K562 (cell line): Measurements from ENCODE around the gene MPL. TPM values are rescaled to one million over a fixed set of nuclear protein-coding genes. Genes with fewer than 3 reads are reported as not detected.

Experiments
- ATAC-seq: fragments of 200-7000 bp; cut with Tn5 transposase; 3 replicates; pipeline ENCODE4 v1.9.1; 2020; ENCODE audit warnings: moderate library complexity
- BruUV-seq: library from RNA; stranded (reverse); fragments of 400-500 nt; replicated peaks from 2 replicates; lab custom pipeline; 2021; lab: Mats Ljungman, UMichigan
- CTCF ChIA-PET: fragments of 300-600 bp; formaldehyde crosslinking; extraction: SDS; loops from one replicate; lab custom pipeline; 2021; ENCODE audit warnings: low intra/inter-chr PET ratio; lab: Yijun Ruan, JAX
- POLR2A ChIA-PET: fragments of 300-600, 350-650 bp; sonication (Branson Sonifier 250); formaldehyde crosslinking; extraction: SDS; loops from one replicate; lab custom pipeline; 2021; ENCODE audit warnings: antibody characterized with exemption, inconsistent platforms; lab: Yijun Ruan, JAX
- DNase-seq, 4 experiments: peaks; one replicate each; pipeline versions ENCODE4 v3.0.0 to v3.0.0-alpha.2; 2011 to 2018; ENCODE audit warnings: low spot score in 3 of 4, mixed read lengths in 3 of 4; ENCODE audit errors: extremely low read depth in 1 of 4
- FAIRE-seq: peaks from 2 replicates; lab custom pipeline; 2011; peaks lifted over from hg19 to GRCh38; lab: Jason Lieb, UNC
- H2AFZ ChIP-seq: 2 replicates; pipeline ENCODE4 v1.6.0; 2011; ENCODE audit warnings: low read depth, low read length, control low read depth, inconsistent platforms
- H3K27ac ChIP-seq: fragments of 200-600 bp; 3 replicates; pipeline ENCODE4 v1.8.0; 2011; ENCODE audit warnings: low read depth, mild to moderate bottlenecking, control low read depth, inconsistent platforms, low read length, moderate library complexity, mixed read lengths; ENCODE audit errors: extremely low read depth
- H3K27me3 ChIP-seq, 2 experiments: fragments of 300-600 bp in 1 of 2; 2 replicates in 1 of 2; 3 replicates in 1 of 2; pipeline versions ENCODE4 v1.6.0 to v1.8.0; 2011; ENCODE audit warnings: inconsistent platforms in 2 of 2, low read length in 2 of 2, mild to moderate bottlenecking in 1 of 2, mixed read lengths in 1 of 2, moderate library complexity in 1 of 2; ENCODE audit not compliant: control insufficient read depth in 2 of 2, insufficient read depth in 2 of 2
- H3K36me3 ChIP-seq: fragments of 300-600 bp; 3 replicates; pipeline ENCODE4 v1.8.0; 2011; ENCODE audit warnings: mild to moderate bottlenecking, low read length, inconsistent platforms; ENCODE audit not compliant: control insufficient read depth, insufficient read depth
- H3K4me1 ChIP-seq, 2 experiments: fragments of 200-600 bp in 1 of 2; replicated peaks in 1 of 2; 2 replicates in 1 of 2; 3 replicates in 1 of 2; pipeline versions ENCODE4 v1.5.1 to v1.8.0; 2011; ENCODE audit warnings: inconsistent platforms in 2 of 2, low read length in 2 of 2, mild to moderate bottlenecking in 1 of 2, mixed read lengths in 1 of 2, moderate library complexity in 1 of 2; ENCODE audit not compliant: control insufficient read depth in 2 of 2, insufficient read depth in 2 of 2
- H3K4me2 ChIP-seq: 2 replicates; pipeline ENCODE4 v1.6.1; 2011; ENCODE audit warnings: low read length, control low read depth, inconsistent platforms, mixed read lengths; ENCODE audit not compliant: insufficient read depth
- H3K4me3 ChIP-seq: fragments of 200-600 bp; sonication (generic), shearing (Covaris generic); 2 replicates; pipeline ENCODE4 v1.5.1; 2016; ENCODE audit warnings: control low read depth, inconsistent platforms
- H3K79me2 ChIP-seq: fragments of 200-600 bp; 3 replicates; pipeline ENCODE4 v1.8.0; 2011; ENCODE audit warnings: low read length, inconsistent platforms; ENCODE audit not compliant: control insufficient read depth, insufficient read depth
- H3K9ac ChIP-seq, 2 experiments: 2 replicates each; pipeline versions ENCODE4 v1.6.0 to v1.6.1; 2011; ENCODE audit warnings: low read depth in 2 of 2, low read length in 2 of 2, control low read depth in 1 of 2, inconsistent platforms in 1 of 2, mild to moderate bottlenecking in 1 of 2, mixed read lengths in 1 of 2; ENCODE audit not compliant: insufficient read depth in 1 of 2
- H3K9me1 ChIP-seq: one replicate; pipeline ENCODE4 v1.6.0; 2011; ENCODE audit warnings: inconsistent platforms, mild to moderate bottlenecking, low read length, moderate library complexity; ENCODE audit not compliant: control insufficient read depth, insufficient read depth
- H3K9me3 ChIP-seq: replicated peaks from 2 replicates; pipeline ENCODE4 v1.5.1; 2011; ENCODE audit warnings: low read depth, low read length, inconsistent platforms; ENCODE audit not compliant: control insufficient read depth, insufficient read depth
- H4K20me1 ChIP-seq: replicated peaks from 2 replicates; pipeline ENCODE4 v1.6.1; 2011; ENCODE audit warnings: low read length, inconsistent platforms, mixed read lengths; ENCODE audit not compliant: control insufficient read depth, insufficient read depth
- BRD4 ChIP-seq: fragments of 200-600 bp; sonication (generic); IDR thresholded peaks from 2 replicates; pipeline ENCODE4 v1.6.1; 2017; ENCODE audit warnings: inconsistent platforms
- CLOCK ChIP-seq: fragments of 250-450 bp; sonication (Bioruptor Pico); IDR thresholded peaks from 2 replicates; pipeline ENCODE4 v1.4.0; 2020; ENCODE audit warnings: mild to moderate bottlenecking, moderate library complexity, borderline replicate concordance
- DEAF1 ChIP-seq: fragments of 450-650 bp; formaldehyde crosslinking; IDR thresholded peaks from 2 replicates; pipeline ENCODE4 v1.4.0; 2020; ENCODE audit warnings: mild to moderate bottlenecking, moderate library complexity
- ERF ChIP-seq: fragments of 450-650 bp; formaldehyde crosslinking; IDR thresholded peaks from 2 replicates; pipeline ENCODE4 v1.4.0; 2020; ENCODE audit warnings: mild to moderate bottlenecking, mixed read lengths
- KAT2B ChIP-seq: IDR thresholded peaks from one replicate; pipeline ENCODE4 v1.6.1; 2012; ENCODE audit warnings: low read depth, mild to moderate bottlenecking, control low read depth, inconsistent platforms, low read length, moderate library complexity
- KAT7 ChIP-seq: sonication (generic); formaldehyde crosslinking; IDR thresholded peaks from 2 replicates; pipeline ENCODE4 v1.8.0; 2022; ENCODE audit warnings: missing genetic modification reagents, mild to moderate bottlenecking, borderline replicate concordance
- MEF2A ChIP-seq: IDR thresholded peaks from 2 replicates; pipeline ENCODE4 v1.6.1; 2011; ENCODE audit warnings: low read depth, mild to moderate bottlenecking, low read length, moderate library complexity; ENCODE audit not compliant: control insufficient read depth
- NFIC ChIP-seq: fragments of 450-650 bp; IDR thresholded peaks from 2 replicates; pipeline ENCODE4 v1.6.1; 2017; ENCODE audit warnings: mild to moderate bottlenecking, inconsistent platforms
- SRSF1 ChIP-seq: fragments of 200-400 bp; formaldehyde crosslinking; IDR thresholded peaks from 2 replicates; pipeline ENCODE4 v1.6.1; 2017; ENCODE audit warnings: mild to moderate bottlenecking, low read depth, low read length, moderate library complexity
- USF1 ChIP-seq: sonication (generic); formaldehyde crosslinking; IDR thresholded peaks from 2 replicates; pipeline ENCODE4 v1.9.0; 2022; ENCODE audit warnings: mild to moderate bottlenecking, missing genetic modification reagents
- YBX1 ChIP-seq: fragments of 450-650 bp; IDR thresholded peaks from 2 replicates; pipeline ENCODE4 v1.7.1; 2016; ENCODE audit warnings: mild to moderate bottlenecking
- in situ Hi-C: fragments of 300-500 bp; cut with MboI; formaldehyde crosslinking; loops from 4 replicates; pipeline ENCODE4 v1.15.0; 2018; ENCODE audit warnings: inconsistent platforms, mixed read lengths
- intact Hi-C: fragments of 100-400 bp; cut with micrococcal nuclease; formaldehyde crosslinking; loops from 2 replicates; pipeline ENCODE4 v1.14.2; 2022
- polyA plus RNA-seq, 8 experiments: library from polyadenylated mRNA; depleted of rRNA in 4 of 8; stranded (reverse) in 5 of 8; unstranded in 3 of 8; fragments of >200 nt; fragmentation: Nextera tagmentation in 2 of 8; fragmentation: Illumina TruSeq in 1 of 8; extraction: Ambion mirVana in 2 of 8; extraction: Trizol in 1 of 8; gene quantifications; 2 replicates each; pipeline versions ENCODE4 v1.2.1 to v1.2.3, GENCODE V29; 2011 to 2014; ENCODE audit warnings: inconsistent platforms in 1 of 8, missing spikeins in 1 of 8
- total RNA-seq, 7 experiments: library from RNA; depleted of rRNA in 6 of 7; stranded (reverse); fragments of >200 nt in 6 of 7; fragmentation: Illumina TruSeq in 2 of 7; extraction: Trizol in 2 of 7; gene quantifications; 2 replicates each; pipeline versions ENCODE4 v1.2.1 to v1.2.3, GENCODE V29; 2011 to 2021; ENCODE audit warnings: low replicate concordance in 1 of 7
- TF ChIP-seq, protein P1 (sequence below): fragments of 450-650 bp; IDR thresholded peaks from 2 replicates; pipeline ENCODE4 v1.7.0; 2016; ENCODE audit warnings: borderline replicate concordance

The MPL gene
- total and polyA plus RNA-seq, 9 of the 15 experiments (the other 6 are each of a cell fraction or from before 2014, with no cell fraction given), result not detected

DNA sequence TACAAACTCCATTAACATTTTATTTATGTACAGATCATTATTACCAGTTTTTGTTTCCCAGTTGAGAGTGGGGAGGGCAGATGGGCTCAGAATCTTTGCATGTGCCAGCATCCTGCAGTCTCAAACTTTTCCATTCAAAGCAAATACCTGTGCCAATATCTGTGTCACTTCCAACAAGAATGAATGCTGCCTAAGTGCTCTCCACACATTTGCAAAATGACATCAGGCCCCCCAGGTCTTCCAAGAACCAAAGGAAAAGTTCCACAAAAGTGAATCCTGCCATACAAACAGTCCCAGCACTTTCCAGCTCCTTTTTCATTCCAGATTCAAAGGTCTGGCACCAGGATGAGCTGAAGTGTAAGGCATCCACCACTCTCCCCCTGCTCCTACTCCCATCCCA is 38.5 kb upstream of the MPL start:
- peaks cover 17 to 34% of the 10 kb centered on the region in 2 experiments; a peak in 3 of 5 replicates for H3K27me3 ChIP-seq
- ChIA-PET POLR2A (no interaction called here), CTCF (no interaction called here)
- no peak for ATAC-seq
- no TSS peak for BruUV-seq
- intact Hi-C loops, result no loop called here
- 0 out of 2 replicates have a peak, but pooled peaks cover 4% of the 10 kb centered on the region for H4K20me1 ChIP-seq
- no peaks in the 10 kb centered on the region for H3K9me3 ChIP-seq
- H3K4me2 ChIP-seq, result no peak overlapping the region
- no peak overlapping the region for H3K27ac ChIP-seq
- no peak overlapping the region for H2AFZ ChIP-seq
- H3K79me2 ChIP-seq, result no peaks in the 10 kb centered on the region
- H3K4me3 ChIP-seq, result no peak overlapping the region
- DNase-seq, result no peak
- no peak for TF ChIP-seq SRSF1
- TF ChIP-seq KAT2B, result no peak
- TF ChIP-seq KAT7, result no peak
- no peak for TF ChIP-seq BRD4
- no peak for TF ChIP-seq YBX1
- TF ChIP-seq DEAF1 (CRISPR knock-in tag), result no peak
- TF ChIP-seq, protein P1, sequence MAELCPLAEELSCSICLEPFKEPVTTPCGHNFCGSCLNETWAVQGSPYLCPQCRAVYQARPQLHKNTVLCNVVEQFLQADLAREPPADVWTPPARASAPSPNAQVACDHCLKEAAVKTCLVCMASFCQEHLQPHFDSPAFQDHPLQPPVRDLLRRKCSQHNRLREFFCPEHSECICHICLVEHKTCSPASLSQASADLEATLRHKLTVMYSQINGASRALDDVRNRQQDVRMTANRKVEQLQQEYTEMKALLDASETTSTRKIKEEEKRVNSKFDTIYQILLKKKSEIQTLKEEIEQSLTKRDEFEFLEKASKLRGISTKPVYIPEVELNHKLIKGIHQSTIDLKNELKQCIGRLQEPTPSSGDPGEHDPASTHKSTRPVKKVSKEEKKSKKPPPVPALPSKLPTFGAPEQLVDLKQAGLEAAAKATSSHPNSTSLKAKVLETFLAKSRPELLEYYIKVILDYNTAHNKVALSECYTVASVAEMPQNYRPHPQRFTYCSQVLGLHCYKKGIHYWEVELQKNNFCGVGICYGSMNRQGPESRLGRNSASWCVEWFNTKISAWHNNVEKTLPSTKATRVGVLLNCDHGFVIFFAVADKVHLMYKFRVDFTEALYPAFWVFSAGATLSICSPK, result no peak
- TF ChIP-seq CLOCK (CRISPR knock-in tag), result no peak
- TF ChIP-seq NFIC, result no peak
- no peak for TF ChIP-seq ERF (CRISPR knock-in tag)
- TF ChIP-seq MEF2A, result no peak
- no peak for TF ChIP-seq USF1 (CRISPR knock-in tag)
- TF ChIP-seq, all 486 proteins: peak for 0
- no peak overlapping the region for H3K9ac ChIP-seq
- H3K9me1 ChIP-seq, result no peaks in the 10 kb centered on the region
- H3K4me1 ChIP-seq, result no peaks in the 10 kb centered on the region
- in situ Hi-C loops, result no loop called here
- no peak for FAIRE-seq
- no peaks in the 10 kb centered on the region for H3K36me3 ChIP-seq
